Stimulated activated naive CD8-positive, alpha-beta T cell treated with anti-CD3 and anti-CD28 coated beads, Interleukin-15, Interleukin-2, amounts not matched to agents 100 U/mL and 50 U/mL, for 24 hours (primary cell): Measurements from ENCODE around the gene RETREG1.
"Not testable (repeated sequence)": the region's sequence is repeated elsewhere in the genome, so short reads cannot be mapped to it uniquely, and the experiment has no call there.

ENCODE experiments used
- ATAC-seq: fragments of 150-1000 bp; cut with Tn5 transposase; one replicate; pipeline ENCODE4 v1.10.0; 2021
- DNase-seq: peaks from one replicate; pipeline ENCODE4 v3.0.0; 2021

The RETREG1 gene

GRCh38 chr5:16615741-16616535 is 859 bp downstream of the RETREG1 start:
- ATAC-seq: no peak
- DNase-seq: no peak

GRCh38 chr5:16612007-16612406 is 4.8 kb downstream of the RETREG1 start:
- DNase-seq: no peak
- peak; percentile 55 for ATAC-seq

- not testable (repeated sequence) for DNase-seq, ATAC-seq
Measured at GRCh38 chr5:16610896-16611295, 5.9 kb downstream of the RETREG1 start.

GRCh38 chr5:16609412-16609811 is 7.4 kb downstream of the RETREG1 start:
- DNase-seq: no peak
- no peak for ATAC-seq

- DNase-seq (no peak), ATAC-seq (no peak)
Measured at GRCh38 chr5:16606628-16607027, 10.2 kb downstream of the RETREG1 start.

- DNase-seq (no peak), ATAC-seq (no peak)
Measured at GRCh38 chr5:16603701-16604100, 13.1 kb downstream of the RETREG1 start.

- ATAC-seq: no peak
- no peak for DNase-seq
Measured at GRCh38 chr5:16603295-16603694, 13.5 kb downstream of the RETREG1 start.

- ATAC-seq (no peak), DNase-seq (no peak)
Measured at GRCh38 chr5:16602182-16602581, 14.6 kb downstream of the RETREG1 start.

- ATAC-seq (no peak), DNase-seq (no peak)
Measured at GRCh38 chr5:16600946-16601345, 15.9 kb downstream of the RETREG1 start.

- no peak for DNase-seq
- ATAC-seq: no peak
Measured at GRCh38 chr5:16600397-16600796, 16.4 kb downstream of the RETREG1 start.

- ATAC-seq: no peak
Measured at GRCh38 chr5:16597946-16598694, 18.7 kb downstream of the RETREG1 start.

GRCh38 chr5:16596581-16596940 is 20.2 kb downstream of the RETREG1 start:
- ATAC-seq: no peak
- no peak for DNase-seq

More at GRCh38 chr5:16597946-16598694, 18.7 kb downstream of the RETREG1 start:
- no peak for DNase-seq

- DNase-seq (no peak), ATAC-seq (no peak)
Measured at GRCh38 chr5:16595881-16596580, 20.8 kb downstream of the RETREG1 start.

GRCh38 chr5:16593628-16594027 is 23.2 kb downstream of the RETREG1 start:
- ATAC-seq (peak; percentile 67), DNase-seq (no peak)

GRCh38 chr5:16593013-16593412 is 23.8 kb downstream of the RETREG1 start:
- ATAC-seq (no peak), DNase-seq (no peak)

GRCh38 chr5:16592255-16592654 is 24.5 kb downstream of the RETREG1 start:
- DNase-seq (no peak), ATAC-seq (no peak)

GRCh38 chr5:16590685-16591084 is 26.1 kb downstream of the RETREG1 start:
- no peak for ATAC-seq

GRCh38 chr5:16589658-16590057 is 27.1 kb downstream of the RETREG1 start:
- DNase-seq (no peak), ATAC-seq (no peak)

More at GRCh38 chr5:16590685-16591084, 26.1 kb downstream of the RETREG1 start:
- no peak for DNase-seq

- DNase-seq: no peak
Measured at GRCh38 chr5:16588434-16589214, 28.2 kb downstream of the RETREG1 start.

GRCh38 chr5:16586556-16586955 is 30.2 kb downstream of the RETREG1 start:
- DNase-seq (no peak), ATAC-seq (no peak)

More at GRCh38 chr5:16588434-16589214, 28.2 kb downstream of the RETREG1 start:
- ATAC-seq: no peak

GRCh38 chr5:16585041-16585667 is 31.6 kb downstream of the RETREG1 start:
- DNase-seq: no peak
- peak; percentile 79 for ATAC-seq
